Skin epidermis (tissue), 12 donors: ENCODE results near the gene IFITM10.

Experiments
- H3K27ac ChIP-seq, 21 experiments: fragments of 200-600 bp; sonication (generic) in 11 of 21; one replicate each; pipeline ENCODE4 v1.5.0; 2020; ENCODE audit warnings: mild to moderate bottlenecking in 3 of 21, inconsistent platforms in 2 of 21, moderate library complexity in 2 of 21
- H3K4me3 ChIP-seq, 7 experiments: fragments of 200-600 bp; sonication (generic) in 2 of 7; one replicate each; pipeline ENCODE4 v1.5.0; 2020; ENCODE audit warnings: inconsistent platforms in 2 of 7, mild to moderate bottlenecking in 2 of 7, moderate library complexity in 1 of 7

IFITM10 gene

DNA sequence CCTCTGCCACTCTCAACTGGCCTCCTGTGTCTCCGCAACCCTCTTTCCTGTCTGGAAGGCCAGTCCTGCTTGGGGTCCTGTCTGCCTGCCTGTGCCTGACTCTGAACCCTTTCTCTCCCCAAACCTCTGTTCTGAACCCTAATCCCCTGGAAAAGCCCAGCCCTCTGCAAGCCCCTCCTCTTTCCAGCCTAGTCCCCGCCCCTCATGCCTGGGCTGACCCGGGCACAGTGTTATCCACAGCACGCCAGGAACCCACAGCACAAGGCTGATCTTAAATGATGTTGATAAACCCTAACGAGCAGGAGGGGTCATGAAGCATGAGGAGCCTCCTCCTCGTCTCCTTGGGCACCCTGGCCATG, at the start of gene IFITM10:
Gene IFITM10 (minus strand): TSS at position 115 of the 359 bp plus-strand sequence. CDS start 153 bp downstream, outside the sequence.
- Histone ChIP-seq H3K27ac (peak within 1 kb of the TSS in 14 of 21 experiments; percentile 23 to 69 (median 57)), H3K4me3 (peak within 1 kb of the TSS in 6 of 7 experiments; percentile 21 to 45 (median 34))

DNA sequence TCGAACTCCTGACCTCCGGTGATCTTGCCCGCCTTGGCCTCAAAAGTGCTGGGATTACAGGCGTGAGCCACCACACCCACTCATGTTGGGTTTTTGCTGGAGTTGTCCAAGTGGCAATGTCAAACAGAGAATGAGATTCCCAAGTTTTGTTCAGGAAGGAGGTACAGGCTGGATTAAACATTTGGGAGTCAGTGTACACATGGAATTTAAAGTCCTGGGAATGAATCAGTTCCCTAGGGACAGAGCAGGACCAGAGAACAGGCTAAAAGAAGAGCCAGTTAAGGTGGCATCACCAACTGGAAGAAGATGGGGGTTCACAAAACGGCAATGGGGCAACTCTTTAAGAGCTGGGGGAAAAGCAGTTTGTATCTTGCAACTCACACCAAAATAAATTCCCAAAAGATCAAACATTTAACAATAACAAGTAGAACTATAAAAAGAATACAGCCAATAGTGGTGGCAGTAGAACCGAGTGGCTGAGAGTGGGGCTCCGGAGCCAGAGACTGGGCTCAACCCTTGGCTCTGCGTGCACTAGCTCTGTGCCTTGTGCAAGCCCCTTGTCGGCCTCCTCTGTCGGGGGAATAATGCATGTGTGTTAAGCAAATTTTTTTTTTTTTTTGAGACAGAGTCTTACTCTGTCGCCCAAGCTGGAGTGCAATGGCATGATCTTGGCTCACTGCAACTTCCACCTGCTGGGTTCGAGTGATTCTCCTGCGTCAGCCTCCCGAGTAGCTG, 47.2 kb upstream of the IFITM10 start:
- H3K4me3 ChIP-seq = no peak overlapping the region
- peak overlapping the region in 2 of 21 experiments; percentile 7 to 36 for H3K27ac ChIP-seq

DNA sequence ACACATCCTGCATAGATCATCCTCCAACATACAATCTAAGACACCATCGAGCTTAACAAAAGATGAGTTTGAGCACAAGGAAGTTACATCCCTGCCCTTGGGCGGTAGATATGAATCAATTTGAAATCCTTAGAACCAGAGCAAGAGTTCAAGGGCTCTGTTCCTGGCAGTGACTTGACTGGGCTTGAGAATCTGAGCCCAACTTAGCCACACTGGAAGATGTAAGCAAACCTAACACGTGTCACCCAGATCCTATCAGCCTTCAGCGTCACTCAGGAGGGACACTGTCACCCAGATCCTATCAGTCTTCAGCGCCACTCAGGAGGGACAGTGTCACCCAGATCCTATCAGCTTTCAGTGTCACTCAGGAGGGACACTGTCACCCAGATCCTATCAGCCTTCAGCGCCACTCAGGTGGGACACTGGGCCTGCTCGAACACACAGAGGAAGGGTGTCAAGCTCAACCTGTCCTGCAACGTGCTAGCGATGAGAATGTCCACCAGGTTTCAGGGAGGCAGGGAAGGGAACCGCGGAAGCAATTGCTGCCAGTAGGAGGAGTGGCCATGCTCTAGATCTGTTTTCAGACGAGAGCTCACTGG, 46.1 kb upstream of the IFITM10 start:
- peak overlapping the region in 4 of 21 experiments; percentile 3 to 29 (median 12) for H3K27ac ChIP-seq
- H3K4me3 ChIP-seq = no peak overlapping the region

DNA sequence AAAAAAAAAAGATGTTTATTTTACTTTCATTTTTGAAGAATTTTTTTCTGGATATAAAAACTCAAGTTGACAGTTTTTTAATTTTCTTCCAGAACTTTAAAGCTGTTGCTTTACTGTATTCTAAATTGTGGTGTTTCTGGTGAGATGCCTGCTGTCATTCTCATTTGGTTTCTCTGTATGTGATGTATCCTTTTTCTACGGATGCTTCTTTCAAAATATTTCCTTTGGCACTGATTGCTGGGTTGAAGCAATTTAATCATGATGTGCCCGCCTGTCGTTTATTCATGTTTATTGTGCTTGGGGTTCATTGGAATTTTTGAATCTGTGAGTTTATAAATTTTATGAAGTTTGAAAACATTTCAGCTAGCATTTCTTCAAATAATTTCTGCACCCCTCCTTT, 42.7 kb upstream of the IFITM10 start:
- H3K27ac ChIP-seq = no peak overlapping the region

DNA sequence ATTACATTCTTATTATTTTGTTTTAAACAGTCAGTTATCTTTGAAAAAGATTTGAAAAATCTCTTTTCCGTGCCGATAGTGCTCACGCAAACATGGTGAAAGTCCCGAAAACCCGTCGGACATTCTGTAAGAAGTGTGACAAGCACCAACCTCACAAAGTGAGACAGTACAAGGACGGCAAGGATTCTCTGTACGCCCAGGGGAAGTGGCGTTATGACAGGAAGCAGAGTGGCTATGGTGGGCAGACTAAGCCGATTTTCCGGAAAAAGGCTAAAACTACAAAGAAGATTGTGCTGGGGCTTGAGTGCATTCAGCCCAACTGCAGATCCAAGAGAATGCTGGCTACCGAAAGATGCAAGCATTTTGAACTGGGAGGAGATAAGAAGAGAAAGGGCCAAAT, 42.1 kb upstream of the IFITM10 start:
- H3K4me3 ChIP-seq = no peak overlapping the region

More for the DNA sequence above, 42.7 kb upstream of the IFITM10 start:
- H3K4me3 ChIP-seq = no peak overlapping the region

DNA sequence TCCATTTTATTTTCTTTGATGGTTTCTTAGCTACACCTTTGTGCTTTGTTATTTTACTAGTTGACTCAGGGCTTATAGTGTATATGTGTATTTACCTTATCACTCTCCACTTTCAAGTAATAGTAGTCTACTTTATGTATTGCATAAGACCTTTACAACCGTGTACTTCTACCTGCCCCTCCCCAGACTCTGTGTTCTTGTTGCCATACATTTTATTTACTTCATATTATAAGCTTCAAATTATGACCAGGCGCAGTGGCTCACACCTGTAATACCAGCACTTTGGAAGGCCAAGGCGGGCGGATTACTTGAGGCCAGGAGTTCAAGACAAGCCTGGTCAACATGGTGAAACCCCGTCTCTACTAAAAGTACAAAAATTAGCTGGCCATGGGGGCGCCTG, 41.5 kb upstream of the IFITM10 start:
- no peak overlapping the region for H3K27ac ChIP-seq
- no peak overlapping the region for H3K4me3 ChIP-seq

More for the DNA sequence above, 42.1 kb upstream of the IFITM10 start:
- H3K27ac ChIP-seq = no peak overlapping the region

DNA sequence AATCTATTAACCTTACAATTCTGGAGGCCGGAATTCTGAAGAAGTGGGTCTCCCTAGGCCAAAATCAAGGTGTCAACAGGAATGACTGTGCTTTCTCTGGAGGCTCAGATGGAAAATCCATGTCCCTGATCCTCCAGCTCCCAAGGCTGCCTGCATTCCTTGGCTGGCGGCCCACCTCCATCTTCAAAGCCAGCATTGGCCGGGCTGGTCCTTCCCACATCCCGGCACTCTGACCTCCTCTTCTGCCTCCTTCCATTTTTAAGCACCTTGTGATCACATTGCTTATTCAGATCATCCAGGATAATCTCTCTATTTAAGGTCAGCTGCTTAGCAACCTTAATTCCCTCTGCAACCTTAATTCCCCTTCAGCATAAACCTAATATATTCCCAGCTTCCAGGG, 36.1 kb upstream of the IFITM10 start:
- Histone ChIP-seq H3K27ac (no peak overlapping the region), H3K4me3 (no peak overlapping the region)

DNA sequence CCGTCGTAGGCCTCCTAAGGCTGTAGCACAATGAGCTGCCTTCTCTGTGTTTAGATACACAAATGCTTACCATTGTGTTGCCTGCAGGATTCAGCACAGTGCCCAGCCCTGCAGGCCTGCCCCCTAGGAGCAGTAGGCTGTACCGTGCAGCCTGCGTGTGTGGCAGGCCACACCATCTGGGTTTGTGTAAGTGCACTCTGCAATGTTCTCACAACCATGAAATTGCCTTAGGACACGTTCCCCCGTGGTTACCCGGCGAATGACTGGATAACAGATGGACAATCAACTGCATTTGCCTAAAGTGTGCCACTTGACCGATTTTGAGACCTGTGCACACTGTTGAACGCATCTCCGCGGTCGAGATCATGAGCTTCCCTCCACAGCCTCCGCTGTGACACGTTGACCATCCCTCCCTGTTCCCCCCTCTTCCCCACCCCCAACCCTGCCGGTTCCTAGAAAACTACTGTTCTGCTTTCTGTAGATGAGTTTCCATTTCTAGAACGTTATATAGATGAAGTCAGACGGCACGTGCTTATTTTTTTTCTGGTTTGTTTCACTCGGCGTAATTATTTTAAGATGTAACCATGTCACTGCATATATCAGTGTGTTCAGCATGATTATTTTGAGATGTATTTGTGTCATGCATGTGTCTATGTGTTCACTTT, 35.5 kb upstream of the IFITM10 start:
- no peak overlapping the region for H3K27ac ChIP-seq

DNA sequence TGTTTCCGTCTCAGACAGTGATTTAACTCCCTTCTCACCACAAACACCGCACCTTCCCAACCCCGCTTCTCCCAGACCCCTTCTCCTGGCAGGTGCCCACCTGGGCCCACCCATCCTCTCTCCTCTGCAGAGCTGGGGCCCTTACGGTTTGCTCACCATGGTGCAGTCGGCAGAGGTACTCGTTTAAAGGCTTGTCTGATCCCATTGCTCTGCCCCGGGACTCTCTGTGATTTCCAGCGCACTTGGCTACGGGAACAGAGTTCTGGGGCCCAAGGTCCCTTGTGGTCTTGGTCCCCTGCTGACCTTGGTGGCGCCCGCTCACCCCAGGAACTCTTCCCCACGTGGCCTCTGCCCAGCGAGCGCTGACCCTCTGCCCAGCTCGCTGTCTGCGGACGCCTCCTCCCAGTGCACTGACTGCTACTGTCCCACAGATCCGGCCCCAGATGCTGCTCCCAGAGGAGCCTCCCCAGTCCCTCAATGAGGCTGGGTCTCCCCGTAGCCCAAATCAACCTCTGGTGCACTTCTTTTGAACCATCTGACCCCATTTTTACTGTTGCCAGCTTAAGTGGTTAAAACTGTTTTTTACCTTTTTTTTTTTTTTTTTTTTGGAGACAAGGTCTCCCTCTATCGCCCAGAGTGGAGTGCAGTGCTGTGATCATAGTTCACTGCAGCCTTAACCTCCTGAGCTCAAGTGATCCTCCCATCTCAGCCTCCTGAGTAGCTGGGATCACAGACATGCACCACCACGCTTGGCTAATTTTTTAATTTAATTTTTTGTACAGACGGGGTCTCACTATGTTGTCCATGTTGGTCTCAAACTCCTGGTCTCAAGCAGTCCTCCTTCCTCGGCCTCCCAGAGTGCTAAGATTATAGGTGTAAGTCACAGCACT, 34.6 kb upstream of the IFITM10 start:
- no peak overlapping the region for H3K4me3 ChIP-seq
- no peak overlapping the region for H3K27ac ChIP-seq

More for the DNA sequence above, 35.5 kb upstream of the IFITM10 start:
- H3K4me3 ChIP-seq = no peak overlapping the region

DNA sequence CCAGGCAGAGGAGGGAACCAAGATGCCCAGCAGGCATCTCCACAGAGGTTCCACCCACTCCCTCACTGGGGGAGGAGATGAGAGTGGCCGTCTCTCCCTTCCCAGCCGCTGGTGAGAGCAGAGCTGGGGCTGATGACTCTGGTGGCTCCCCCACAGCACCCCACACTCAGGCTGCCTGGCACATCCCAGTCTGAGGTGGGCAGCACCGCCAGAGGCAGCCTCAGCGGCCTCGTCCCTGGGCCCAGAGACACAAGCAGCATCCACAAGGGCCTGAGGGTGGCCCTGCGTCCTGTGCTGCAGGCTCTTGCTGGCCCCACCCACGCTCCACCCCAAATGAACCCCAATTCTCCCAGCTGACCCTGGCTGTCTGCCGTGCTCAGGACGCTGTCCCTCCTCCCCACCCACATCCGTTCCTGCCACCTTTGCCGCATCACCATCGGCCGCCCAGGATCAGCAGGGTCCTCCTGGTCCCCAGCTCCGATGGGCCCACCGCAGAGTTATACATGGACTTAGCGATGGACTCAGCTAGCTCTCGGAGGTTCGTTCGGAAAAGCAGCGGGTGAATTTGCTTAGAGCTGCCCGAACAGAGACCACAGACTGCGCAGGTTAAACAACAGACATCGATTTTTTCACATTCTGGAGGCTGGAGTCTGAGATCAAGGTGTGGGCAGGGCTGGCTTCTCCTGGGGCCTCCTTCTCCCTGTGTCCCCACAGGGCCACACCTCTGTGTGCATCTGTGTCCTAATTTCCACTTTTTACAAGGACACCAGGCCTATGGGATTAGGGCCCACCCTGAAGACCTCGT, 33.5 kb upstream of the IFITM10 start:
- no peak overlapping the region for H3K27ac ChIP-seq
- H3K4me3 ChIP-seq = no peak overlapping the region

DNA sequence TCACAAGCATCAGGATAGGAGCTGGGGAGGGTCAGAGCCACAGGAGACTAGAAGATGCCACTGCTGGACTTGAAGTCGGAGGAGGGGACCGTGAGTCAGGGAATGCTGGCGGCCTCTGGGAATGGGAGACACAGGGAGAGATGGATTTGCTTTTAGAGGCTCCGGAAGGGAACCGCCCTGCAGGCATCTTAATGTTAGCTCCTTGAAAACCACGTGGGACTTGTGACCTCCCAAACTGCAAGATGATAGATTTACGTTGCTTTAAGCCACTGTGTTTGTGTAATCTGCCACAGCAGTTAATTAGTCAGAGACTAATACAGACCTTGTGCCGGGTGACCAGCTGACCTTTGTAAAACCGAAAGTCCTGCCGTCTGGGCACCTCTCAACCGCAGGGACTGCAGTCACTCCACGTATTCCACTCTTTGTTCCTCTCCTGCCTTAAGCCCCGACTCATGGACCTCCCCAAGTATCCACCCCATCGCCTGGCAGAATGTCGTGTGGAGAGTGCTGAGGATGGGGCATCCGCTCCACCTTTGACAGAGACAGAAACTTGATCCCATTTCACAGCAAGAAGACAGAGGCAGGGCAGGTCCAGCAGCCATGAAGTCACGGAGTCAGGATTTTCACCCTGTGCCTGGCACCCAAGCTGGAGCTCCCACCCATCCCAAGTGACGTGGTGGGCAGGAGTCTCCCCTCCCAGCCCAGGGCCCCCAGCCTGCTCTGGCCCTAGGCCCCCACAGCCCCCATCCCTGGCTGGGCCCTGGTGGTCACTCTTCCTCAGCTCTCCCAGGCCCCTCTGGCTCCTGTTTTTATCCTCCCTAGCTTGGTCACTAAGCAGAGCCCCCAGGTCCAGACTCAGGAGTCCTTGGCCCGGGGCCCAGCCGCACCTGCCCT, 32.7 kb upstream of the IFITM10 start:
- Histone ChIP-seq H3K27ac (peak overlapping the region in 4 of 21 experiments; percentile 22 to 81 (median 46)), H3K4me3 (no peak overlapping the region)

DNA sequence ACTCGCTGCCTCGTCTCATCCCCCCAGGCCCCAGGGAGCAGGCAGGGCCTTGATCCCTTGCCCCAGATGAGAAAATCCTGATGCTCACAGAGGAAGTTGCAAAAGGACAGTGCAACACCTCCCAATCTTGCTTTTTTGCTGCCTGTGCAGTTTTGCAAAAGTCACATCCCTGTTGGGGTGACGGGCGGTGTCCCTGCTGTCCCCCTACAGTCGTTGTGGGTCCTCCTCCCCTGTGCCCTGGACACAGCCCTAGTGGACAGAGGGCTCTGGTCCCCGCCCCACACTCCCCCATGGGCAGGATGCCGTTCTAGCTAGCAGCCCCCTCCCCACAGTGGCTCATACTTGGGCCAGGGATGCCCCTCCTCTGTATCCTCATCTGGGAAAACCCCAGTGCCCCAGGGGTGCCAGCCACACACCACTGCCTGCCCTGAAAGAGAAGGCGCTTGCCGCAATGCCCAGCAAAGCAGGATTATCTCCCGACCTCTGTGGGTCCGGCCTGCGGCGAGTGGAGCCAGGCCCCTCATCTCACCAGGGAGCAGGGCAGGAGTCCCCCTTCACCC, 31.7 kb upstream of the IFITM10 start:
- H3K27ac ChIP-seq = peak overlapping the region in 8 of 21 experiments; percentile 16 to 81 (median 52)
- no peak overlapping the region for H3K4me3 ChIP-seq

DNA sequence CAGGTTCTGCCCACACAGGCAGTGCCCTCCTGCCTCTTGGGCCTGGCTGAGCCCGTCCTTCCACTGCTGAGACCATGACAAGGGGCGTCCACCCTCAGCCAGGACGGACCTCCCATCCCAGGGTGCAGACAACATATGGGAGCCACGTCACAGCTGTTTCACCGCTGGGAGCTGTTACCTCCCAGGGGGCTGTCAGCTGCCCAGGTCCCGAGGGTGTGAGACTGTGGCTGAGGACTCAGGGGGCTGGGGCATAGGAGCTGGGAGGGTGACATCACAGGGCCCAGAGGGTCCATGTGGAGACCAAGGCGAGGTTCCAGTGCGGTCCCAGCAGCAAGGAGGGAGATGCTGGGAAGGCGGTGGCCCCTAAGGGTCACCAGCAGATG, 31.2 kb upstream of the IFITM10 start:
- peak overlapping the region in 10 of 21 experiments; percentile 5 to 72 (median 34) for H3K27ac ChIP-seq

DNA sequence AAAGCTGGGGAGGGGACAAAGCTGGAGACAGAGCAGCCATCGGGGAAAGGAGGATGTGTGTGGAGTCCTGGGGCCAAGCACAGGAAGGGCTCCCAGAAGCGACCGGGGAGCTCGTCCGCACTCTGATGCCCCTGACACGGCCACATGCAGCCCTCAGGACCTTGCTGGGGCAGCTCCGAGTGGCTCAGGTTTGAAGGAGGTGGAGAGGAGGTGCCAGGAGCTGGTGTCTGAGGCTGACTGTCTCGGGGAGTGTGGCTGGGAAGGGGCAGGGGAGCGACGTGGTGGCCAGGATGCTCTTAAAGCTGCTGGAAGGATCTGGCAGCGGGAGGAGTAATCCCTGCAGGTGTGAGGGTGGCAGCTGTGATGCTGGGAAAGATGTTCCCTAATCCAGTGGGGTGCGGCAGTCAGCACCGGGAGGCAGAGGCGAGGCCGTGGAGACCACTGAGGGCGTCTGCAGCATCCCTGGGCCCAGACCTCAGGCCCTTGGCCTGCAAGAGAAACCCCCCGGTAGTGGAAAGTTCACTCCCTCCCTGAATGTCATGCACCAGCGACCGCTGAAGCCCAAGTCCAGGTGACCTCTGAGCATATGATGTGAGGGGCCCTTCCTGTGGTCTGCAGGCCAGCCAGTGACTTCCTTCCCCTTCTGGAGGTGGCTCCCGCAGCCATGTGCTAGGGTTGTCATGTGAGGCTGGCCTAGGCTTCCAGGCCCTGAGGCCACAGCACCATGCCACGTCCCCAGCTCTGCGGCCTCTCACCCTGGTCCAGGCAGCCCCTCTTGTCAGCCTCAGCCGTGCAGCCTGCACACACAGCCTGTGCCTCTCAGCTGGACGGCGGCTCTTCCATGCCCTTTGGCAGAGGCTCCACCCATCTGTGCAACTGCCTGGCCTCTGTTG, 30.6 kb upstream of the IFITM10 start:
- H3K27ac ChIP-seq = peak overlapping the region in 10 of 21 experiments; percentile 8 to 72 (median 42)
- no peak overlapping the region for H3K4me3 ChIP-seq

More for the DNA sequence above, 31.2 kb upstream of the IFITM10 start:
- H3K4me3 ChIP-seq = no peak overlapping the region

DNA sequence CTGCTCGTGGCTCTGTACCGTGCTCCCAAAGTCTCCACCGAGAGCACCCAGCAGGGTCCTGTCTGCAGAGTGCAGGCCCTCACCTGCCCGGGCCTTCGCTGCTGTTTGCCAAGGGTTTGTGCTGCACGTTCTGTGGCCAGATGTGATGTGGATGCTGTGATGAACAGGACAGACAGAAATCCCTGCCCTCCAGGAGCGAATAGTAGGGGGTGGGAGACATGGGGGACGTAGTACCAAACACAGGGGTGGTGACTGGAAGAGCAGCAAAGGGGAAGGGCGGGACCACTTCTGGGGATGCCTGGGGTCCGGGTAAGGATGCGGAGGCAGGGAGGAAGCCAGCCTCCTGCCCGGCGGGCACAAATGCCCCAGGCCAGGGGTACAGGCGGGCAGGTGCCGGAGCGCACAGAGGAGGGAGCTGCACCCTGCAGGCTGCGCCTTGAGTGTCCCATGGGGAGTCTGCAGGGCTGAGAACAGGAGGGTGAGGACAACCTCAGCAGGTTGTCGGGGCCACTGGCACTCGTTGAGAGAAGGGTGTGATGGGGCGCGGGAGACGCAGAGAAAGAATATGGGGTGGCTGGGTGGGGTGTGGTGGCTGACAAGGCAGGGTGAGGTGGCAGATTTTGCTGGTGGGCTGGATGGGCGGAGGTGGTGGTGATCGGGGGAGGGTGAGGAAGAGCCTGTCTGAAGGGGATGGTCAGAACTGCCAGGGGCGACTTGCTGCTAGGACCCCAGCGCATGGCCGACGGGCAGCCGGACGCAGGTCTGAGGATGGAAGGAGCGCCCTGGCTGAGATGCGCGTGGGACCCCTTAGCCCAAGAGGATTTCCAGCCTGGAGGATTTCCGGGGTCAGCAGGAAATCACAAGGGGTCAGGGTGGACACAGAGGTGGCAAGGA, 29.7 kb upstream of the IFITM10 start:
- H3K27ac ChIP-seq = peak overlapping the region in 3 of 21 experiments; percentile 42 to 50 (median 42)

More for the DNA sequence above, 29.7 kb upstream of the IFITM10 start:
- H3K4me3 ChIP-seq = no peak overlapping the region
